ENCODE data around the gene RCAN3.

Gene RCAN3

DNA sequence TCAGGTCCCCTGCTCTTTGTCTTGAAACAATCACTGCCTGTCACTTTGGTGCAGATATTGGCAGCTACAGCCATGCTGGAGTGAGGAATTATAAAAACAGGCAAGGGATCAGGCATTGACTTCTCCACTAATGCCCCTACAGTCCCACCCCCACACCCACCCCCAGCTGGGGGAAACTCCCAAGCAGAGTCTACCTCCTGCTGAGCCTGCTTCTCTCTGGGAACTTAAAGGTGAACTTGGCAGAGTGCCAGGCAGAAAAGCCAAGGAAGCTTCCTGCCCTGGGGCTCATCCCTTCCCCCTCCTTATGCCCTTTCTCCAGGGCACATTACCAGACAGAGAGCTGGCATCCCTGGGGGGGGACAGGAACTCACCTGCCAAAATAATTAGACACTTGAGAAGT lies 60.0 kb downstream of the RCAN3 start:
- no peak for DNase-seq
- in situ Hi-C loops (cut with MboI; ENCODE audit: low pct_unique_long_range_greater_than_20kb, low sequenced_read_pairs): no loop called here

DNA sequence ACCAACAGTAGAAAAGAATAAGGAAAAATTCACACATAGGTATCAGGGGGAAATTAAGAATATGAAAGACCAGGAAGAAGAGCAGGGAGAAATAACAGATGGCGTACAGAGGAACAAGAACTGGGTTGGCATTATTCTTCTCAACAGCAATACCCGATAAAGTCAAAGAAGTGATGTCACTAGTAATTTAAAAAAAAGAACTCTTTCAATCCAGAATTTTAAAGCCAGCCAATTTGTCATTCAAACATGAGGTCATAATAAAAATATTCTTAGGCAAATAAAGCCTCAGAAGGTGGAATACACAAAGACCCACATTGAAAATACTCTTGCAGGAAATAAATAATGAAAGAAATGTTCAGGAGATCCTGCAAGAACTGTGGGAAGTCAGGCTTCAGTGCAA lies 62.1 kb downstream of the RCAN3 start:
- no peak for DNase-seq
- in situ Hi-C loops (cut with MboI; ENCODE audit: low pct_unique_long_range_greater_than_20kb, low sequenced_read_pairs): no loop called here

DNA sequence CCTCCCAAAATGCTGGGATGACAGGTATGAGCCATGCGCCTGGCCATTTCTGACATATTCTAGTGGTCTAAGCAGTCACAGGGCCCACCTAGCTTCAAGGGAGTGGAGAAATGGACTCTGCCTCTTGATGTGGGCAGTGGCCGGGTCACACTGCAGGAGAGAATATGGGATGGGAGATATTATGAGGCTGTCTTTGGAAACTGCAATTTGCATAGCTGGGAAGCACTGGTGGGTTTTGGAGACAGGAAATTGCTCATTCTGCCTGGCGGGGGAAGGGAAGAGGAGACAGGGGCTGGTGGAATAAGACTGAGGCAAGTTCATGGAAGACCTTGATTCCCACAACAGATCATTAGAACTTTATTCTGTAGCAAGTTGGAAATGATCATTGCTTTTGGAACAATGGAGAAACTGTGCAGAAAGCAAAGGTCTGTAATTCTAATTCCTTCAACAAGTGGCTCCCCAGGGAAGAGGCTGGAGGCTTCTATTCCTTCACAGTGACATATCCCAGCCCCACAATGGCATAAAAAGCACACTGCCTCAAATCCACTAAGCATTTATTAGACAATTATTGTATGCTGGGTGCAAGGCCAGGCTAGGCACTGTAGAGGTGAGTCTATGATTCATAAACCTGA lies 63.7 kb downstream of the RCAN3 start:
- in situ Hi-C loops (cut with MboI; ENCODE audit: low pct_unique_long_range_greater_than_20kb, low sequenced_read_pairs): no loop called here
- DNase-seq: no peak

DNA sequence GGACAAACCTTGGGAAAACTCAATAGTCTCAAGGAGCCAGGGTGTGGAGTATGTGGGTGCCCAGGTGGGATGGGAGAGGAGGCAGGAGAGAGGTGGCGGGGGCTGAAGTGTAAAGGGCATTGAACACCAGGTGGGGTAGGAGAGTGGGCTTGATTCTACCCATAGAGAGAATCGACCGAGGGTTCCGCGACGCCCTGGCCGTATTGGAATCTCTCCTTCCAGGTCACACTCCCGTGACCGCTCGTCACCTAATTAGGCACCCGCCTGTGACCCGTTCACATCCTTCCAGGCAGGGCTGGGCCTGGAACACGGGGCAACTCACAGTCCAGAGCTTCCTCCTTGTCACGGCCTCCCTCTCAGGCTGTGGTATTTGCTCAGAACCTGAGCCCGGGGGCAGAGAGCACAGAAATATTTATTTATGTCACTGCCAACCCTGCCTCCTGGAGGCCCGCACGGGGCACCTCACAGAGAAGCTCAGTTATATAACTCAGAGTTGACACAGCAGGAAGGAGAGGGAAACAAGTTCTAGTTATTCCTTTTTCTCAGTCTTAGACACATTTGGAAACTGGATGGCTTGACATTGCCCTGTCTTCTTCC lies 65.3 kb downstream of the RCAN3 start:
- in situ Hi-C loops (cut with MboI; ENCODE audit: low pct_unique_long_range_greater_than_20kb, low sequenced_read_pairs): no loop called here
- DNase-seq: no peak

DNA sequence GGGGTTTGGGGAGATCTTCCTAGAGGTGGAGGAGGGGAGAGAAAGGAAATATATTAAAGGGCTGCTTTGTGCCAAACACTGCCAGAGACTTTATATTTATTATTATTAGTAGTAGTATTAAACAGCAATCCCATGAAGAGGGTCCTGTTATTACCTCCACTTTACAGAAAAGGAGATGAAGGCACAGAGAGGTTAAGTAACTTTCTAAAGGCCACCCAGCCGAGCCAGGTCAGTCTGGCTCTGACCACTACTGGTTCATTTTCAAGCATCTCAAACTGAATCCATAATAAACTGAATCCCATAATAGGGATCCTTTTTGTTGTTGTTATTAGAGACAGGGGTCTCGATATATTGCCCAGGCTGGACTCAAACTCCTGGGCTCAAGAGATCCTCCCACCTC lies 65.8 kb downstream of the RCAN3 start:
- DNase-seq: no peak
- in situ Hi-C loops (cut with MboI; ENCODE audit: low pct_unique_long_range_greater_than_20kb, low sequenced_read_pairs): no loop called here

DNA sequence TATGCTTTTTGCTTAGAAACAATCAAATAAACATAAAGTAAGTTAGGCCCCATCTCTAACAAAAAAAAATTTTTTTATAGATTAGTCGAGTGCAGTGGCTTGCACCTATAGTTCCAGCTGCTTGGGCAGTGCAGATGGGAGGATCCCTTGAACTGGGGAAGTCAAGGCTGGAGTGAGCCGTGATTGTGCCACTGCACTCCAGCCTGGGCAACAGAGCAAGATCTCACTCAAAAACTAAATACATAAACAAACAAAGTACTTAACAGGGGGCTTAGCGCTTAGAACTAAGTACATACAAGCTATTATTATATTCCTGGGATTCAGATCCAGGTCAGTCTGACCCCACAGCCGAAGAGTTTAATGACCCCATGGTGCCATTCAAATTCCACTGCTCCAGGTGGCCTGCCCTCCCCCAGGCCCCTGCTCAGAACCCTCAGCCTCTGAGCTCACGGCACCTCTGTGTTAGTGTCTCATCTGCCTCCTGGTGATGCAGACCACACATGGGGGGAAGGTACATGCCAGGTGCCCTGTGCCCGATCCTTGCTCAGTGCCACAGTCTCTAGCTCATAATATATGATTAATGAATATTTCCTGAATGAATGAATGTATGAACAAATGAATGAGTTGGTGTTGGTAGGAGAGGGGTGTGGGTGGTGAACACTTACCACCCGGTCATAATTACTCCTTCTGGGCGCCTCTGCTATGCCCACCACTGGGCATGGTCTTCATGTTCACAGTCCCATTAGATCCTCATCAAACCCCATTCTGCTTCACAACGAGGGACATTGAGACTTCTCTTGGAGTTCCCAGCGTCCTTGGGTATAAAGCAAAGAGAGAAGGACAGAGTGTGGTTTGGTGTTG lies 67.9 kb downstream of the RCAN3 start:
- DNase-seq: no peak
- in situ Hi-C loops (cut with MboI; ENCODE audit: low pct_unique_long_range_greater_than_20kb, low sequenced_read_pairs): no loop called here

DNA sequence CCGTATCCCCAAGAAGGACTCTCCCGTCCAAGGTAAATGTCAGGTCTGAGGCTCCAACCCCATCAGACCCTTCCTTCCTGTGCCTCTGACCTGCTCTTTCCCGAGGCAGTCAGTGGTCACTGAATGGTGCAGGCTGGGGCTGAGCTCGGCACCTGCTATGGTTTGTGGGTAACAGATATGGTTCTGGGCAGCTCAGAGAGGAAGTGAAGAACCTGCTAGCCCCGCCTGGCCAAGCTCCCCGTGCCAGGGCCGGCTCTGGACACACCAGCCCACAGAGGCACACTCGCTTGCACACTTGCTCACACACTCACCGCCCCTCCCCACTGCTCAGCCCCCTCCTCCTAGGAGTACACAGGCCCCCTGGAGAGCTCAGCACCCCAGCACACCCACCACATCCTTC lies 69.7 kb downstream of the RCAN3 start:
- DNase-seq: no peak
- in situ Hi-C loops (cut with MboI; ENCODE audit: low pct_unique_long_range_greater_than_20kb, low sequenced_read_pairs): no loop called here

DNA sequence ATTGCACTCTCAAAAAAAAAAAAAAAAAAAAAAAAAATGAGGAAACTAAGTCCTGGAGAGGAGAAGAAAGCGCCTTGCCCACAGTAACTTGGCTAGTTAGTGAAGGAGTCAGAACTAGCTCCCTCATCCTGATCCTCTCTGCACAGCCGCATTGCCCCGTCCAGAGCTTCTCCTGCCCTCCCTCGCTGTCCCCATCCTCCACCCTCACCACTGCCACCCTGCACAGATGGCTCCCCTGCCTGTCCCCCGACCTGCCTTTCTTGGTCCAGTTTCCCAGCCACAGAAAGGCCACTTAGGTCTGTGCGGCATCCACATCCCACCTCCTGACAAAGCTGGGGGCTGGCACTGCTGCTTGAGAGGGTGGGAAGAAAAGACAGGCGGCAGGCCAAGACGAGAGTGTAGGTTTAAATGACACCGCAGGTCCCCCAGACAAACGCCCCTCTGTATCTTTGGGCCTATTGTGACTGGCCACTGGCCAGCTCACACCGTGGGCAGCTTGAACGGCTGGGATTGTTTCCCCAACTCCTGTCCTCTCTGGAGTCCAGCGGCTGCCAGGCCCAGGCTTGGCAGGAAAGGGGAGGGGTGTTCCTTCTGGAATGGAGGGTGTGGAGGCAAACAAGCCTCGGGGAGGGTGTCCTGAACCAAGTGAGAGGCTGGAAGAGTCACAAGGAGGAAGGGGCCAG lies 73.4 kb downstream of the RCAN3 start:
- no peak for DNase-seq
- in situ Hi-C loops (cut with MboI; ENCODE audit: low pct_unique_long_range_greater_than_20kb, low sequenced_read_pairs): no loop called here

DNA sequence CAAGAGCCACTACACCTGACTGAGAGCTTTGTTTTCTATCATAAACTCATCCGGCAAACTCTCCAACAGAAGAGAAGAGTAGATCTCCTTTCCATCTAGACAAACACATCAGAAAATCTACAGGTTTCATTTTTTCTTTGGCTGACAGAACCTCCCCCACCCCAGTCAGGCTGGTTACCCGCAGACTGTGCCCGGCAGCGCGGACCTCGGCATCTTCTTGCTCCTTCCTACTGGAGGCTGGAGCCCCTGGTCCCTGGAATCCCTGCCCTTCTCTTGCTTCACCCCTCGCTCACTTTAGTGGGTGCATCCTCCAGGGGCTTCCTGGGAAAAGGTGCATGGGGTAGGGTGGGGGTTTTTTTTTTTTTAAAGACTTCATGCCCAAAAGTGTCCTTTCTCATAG lies 76.2 kb downstream of the RCAN3 start:
- in situ Hi-C loops (cut with MboI; ENCODE audit: low pct_unique_long_range_greater_than_20kb, low sequenced_read_pairs): no loop called here
- no peak for DNase-seq

DNA sequence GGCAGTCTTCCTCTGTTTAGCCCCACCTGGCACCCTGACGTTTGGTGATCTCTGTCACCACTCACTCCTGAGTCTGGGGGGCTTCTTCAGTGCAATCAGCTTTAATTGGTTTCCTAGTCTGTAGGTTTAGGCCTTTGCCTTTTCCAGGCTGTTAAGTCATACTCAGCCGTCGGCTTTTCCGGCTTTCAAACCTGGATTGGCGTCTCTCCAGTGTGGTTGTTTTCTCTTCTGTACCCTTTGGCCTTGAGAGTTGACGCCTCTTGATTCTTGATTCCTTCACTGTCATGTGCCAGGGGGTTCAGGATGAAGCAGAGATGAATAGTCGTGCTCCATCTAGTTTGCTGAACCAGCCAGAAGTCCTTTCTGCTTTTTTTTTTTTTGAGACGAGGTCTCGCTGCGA lies 78.1 kb downstream of the RCAN3 start:
- in situ Hi-C loops (cut with MboI; ENCODE audit: low pct_unique_long_range_greater_than_20kb, low sequenced_read_pairs): no loop called here
- no peak for DNase-seq

DNA sequence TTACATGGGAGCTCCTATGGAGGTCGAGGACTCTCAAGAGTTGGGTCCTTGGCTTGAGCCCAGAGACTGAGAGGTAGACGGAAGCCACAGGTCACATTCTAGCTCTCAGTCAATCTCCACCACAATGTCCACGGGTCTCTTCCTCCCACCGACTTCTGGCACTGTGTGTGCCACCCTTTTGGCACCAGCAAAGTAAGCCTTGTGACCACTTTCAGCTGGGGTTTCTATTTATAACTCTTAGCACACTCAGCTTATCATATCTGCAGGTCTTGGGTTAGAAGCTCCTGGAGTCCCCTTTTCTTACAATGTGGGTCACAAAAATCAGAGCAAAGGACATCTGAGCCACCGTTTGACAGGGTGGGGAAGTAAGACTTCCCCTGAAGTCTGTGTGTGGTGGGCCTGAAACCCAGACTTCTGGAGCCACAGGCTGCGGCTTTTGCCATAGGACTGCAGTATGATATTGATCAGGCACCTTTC lies 81.6 kb downstream of the RCAN3 start:
- in situ Hi-C loops (cut with MboI; ENCODE audit: low pct_unique_long_range_greater_than_20kb, low sequenced_read_pairs): no loop called here
- DNase-seq: no peak

DNA sequence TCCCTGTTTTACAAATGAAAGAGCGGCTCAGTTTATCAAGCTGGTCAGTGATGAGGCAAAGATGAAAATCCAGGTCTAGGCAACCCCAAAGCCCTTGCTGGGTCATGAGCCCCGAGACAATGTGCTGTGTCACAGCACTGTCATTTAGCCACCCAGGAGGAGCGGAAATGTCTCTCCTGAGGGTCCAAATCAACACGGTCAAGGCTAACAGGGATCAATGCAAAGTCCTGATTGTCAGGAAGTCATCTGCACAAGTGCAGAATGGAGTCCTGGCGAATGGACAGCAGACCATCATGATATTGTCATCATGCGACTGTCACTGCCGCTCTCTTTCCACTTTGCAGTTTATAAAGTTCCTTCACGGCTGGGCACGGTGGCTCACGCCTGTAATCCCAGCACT lies 83.5 kb downstream of the RCAN3 start:
- in situ Hi-C loops (cut with MboI; ENCODE audit: low pct_unique_long_range_greater_than_20kb, low sequenced_read_pairs): no loop called here
- no peak for DNase-seq

DNA sequence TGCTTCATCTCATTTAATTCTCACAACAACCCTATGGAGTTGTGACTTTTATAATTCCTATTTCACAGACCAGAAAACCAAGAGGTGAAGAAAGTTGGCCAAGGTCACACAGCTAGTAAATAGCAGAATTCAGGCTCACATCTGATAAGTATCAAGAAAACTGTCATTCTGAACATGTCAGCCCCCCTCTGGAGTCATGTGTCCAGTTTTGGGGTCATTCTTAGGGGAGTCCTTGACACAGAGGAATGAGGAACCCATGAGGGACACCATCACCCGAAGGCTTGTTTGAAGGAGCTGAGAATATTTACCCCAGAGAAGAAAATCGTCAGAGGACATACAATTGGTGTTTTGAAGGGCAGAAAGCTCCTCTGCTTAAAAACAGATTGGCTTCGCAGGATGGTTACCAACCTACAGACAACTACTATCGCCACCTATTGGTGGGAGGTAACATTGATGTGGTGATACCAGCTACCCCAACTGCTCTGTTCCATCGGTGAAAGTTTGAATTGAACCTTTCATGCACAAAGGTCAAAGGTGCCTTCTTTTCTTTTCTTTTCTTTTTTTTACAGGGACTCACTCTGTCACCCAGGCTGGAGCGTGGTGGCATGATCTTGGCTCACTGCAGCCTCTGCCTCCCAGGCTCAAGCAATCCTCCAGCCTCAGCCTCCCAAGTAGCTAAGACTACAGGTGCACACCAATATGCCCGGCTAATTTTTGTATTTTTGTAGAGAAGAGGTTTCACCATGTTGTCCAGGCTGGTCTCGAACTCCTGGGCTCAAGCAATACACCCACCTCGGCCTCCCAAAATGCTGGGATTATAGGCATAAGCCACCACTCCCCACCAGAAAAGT lies 84.6 kb downstream of the RCAN3 start:
- peak; percentile 64 for DNase-seq
- in situ Hi-C loops (cut with MboI; ENCODE audit: low pct_unique_long_range_greater_than_20kb, low sequenced_read_pairs): no loop called here

DNA sequence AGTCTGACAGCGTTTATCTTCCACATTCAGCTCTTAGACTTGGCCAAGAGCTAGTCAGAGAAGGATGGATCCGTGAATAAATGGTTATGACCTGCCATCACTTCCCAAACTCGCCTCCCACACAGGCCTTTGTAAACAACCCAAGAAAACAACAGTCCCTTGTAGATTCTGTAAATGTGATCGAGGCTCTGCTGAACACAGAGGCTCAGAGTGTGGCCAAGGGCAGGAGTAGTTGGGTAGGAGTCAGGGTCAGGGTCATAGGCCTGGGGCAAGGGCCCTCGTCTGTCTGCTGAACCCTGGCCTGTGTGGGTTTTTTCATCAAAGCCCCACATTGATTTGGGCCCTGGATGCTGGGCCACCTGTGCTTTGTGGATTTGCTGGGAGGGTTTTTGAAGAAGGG lies 85.9 kb downstream of the RCAN3 start:
- no peak for DNase-seq
- in situ Hi-C loops (cut with MboI; ENCODE audit: low pct_unique_long_range_greater_than_20kb, low sequenced_read_pairs): no loop called here

DNA sequence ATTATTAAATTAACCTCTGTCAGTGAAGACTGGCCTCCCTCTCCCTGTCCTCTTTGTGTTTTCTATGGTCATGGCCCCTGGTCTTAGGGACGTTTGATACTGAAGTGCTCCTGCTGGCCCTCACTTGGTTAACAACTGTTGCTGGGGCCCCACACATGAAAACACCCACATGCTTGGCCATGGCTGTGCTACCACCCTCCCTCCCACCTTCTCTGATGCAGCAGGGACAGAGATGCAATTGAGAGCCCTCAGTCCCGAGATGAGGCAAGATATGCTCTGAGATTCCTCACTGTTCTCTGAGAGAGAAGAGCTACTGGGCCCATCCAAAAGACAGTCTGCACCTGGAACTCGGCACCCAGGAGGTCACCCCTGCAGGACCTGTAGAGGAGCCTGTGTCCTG lies 86.6 kb downstream of the RCAN3 start:
- no peak for DNase-seq
- in situ Hi-C loops (cut with MboI; ENCODE audit: low pct_unique_long_range_greater_than_20kb, low sequenced_read_pairs): no loop called here

All from KBM-7 (cell line).